Amniotic stem cell (primary cell): ENCODE results near the gene SMYD3.

ENCODE experiments used
- DNase-seq: peaks from one replicate; lab custom pipeline; 2025; lab: John Stamatoyannopoulos, UW

Gene SMYD3

GRCh38 chr1:245872475-245872874, 634.6 kb downstream of the SMYD3 start:
- no peak for DNase-seq

GRCh38 chr1:245871915-245872314, 635.2 kb downstream of the SMYD3 start:
- no peak for DNase-seq

GRCh38 chr1:245871191-245871590, 635.9 kb downstream of the SMYD3 start:
- no peak for DNase-seq

GRCh38 chr1:245870698-245871097, 636.4 kb downstream of the SMYD3 start:
- no peak for DNase-seq

- no peak for DNase-seq
Observed at GRCh38 chr1:245869847-245870246, 637.2 kb downstream of the SMYD3 start.

GRCh38 chr1:245867738-245868137, 639.3 kb downstream of the SMYD3 start:
- DNase-seq: no peak

GRCh38 chr1:245864872-245865271, 642.2 kb downstream of the SMYD3 start:
- DNase-seq: no peak

- DNase-seq: no peak
Observed at GRCh38 chr1:245863566-245864184, 643.4 kb downstream of the SMYD3 start.

GRCh38 chr1:245862812-245863540, 644.1 kb downstream of the SMYD3 start:
- DNase-seq: no peak

- DNase-seq: no peak
Observed at GRCh38 chr1:245860657-245861544, 646.2 kb downstream of the SMYD3 start.

- DNase-seq: no peak
Observed at GRCh38 chr1:245859493-245860114, 647.5 kb downstream of the SMYD3 start.

GRCh38 chr1:245858722-245859492, 648.2 kb downstream of the SMYD3 start:
- DNase-seq: no peak

GRCh38 chr1:245858022-245858721, 648.9 kb downstream of the SMYD3 start:
- DNase-seq: no peak

- peak; percentile 31 for DNase-seq
Observed at GRCh38 chr1:245856944-245857531, 650.0 kb downstream of the SMYD3 start.

- DNase-seq: no peak
Observed at GRCh38 chr1:245855846-245856730, 651.0 kb downstream of the SMYD3 start.

- no peak for DNase-seq
Observed at GRCh38 chr1:245853291-245853690, 653.8 kb downstream of the SMYD3 start.

GRCh38 chr1:245843101-245843500, 664.0 kb downstream of the SMYD3 start:
- DNase-seq: no peak

- no peak for DNase-seq
Observed at GRCh38 chr1:245842106-245842505, 665.0 kb downstream of the SMYD3 start.

- no peak for DNase-seq
Observed at GRCh38 chr1:245840971-245841370, 666.1 kb downstream of the SMYD3 start.
